GM18861 (cell line): Measurements from ENCODE around the gene PMEPA1.
A peak's percentile ranks its signal among the peaks of the same experiment; 100 is the strongest.

Experiments
- ATAC-seq: cut with Tn5 transposase; IDR thresholded peaks from one replicate; pipeline ENCODE4 v1.9.1; 2021; ENCODE audit not compliant: unreplicated experiment

PMEPA1 gene

GRCh38 chr20:57625978-57626377 is 83.8 kb downstream of the PMEPA1 start:
- no peak for ATAC-seq

- no peak for ATAC-seq
Measured at GRCh38 chr20:57625181-57625958, 84.4 kb downstream of the PMEPA1 start.

- no peak for ATAC-seq
Measured at GRCh38 chr20:57624124-57624523, 85.7 kb downstream of the PMEPA1 start.

- no peak for ATAC-seq
Measured at GRCh38 chr20:57622579-57623381, 87.0 kb downstream of the PMEPA1 start.

GRCh38 chr20:57622201-57622570 is 87.6 kb downstream of the PMEPA1 start:
- ATAC-seq, result no peak

GRCh38 chr20:57621421-57622200 is 88.2 kb downstream of the PMEPA1 start:
- ATAC-seq, result no peak

- no peak for ATAC-seq
Measured at GRCh38 chr20:57620999-57621398, 88.8 kb downstream of the PMEPA1 start.

GRCh38 chr20:57620274-57620990 is 89.4 kb downstream of the PMEPA1 start, which contains the start of gene ZBP1:
ZBP1 (minus strand) TSS chr20:57620426; CDS start chr20:57620295, 131 bp downstream.
- ATAC-seq, result peak; percentile 47

GRCh38 chr20:57619051-57619831 is 90.6 kb downstream of the PMEPA1 start:
- peak; percentile 44 for ATAC-seq

GRCh38 chr20:57618764-57619050 is 91.1 kb downstream of the PMEPA1 start:
- ATAC-seq, result no peak

GRCh38 chr20:57618091-57618763 is 91.6 kb downstream of the PMEPA1 start:
- no peak for ATAC-seq

GRCh38 chr20:57617079-57617795 is 92.6 kb downstream of the PMEPA1 start:
- ATAC-seq, result no peak

- no peak for ATAC-seq
Measured at GRCh38 chr20:57616143-57616951, 93.5 kb downstream of the PMEPA1 start.

- no peak for ATAC-seq
Measured at GRCh38 chr20:57615445-57615811, 94.4 kb downstream of the PMEPA1 start.

GRCh38 chr20:57614490-57615444 is 95.0 kb downstream of the PMEPA1 start:
- ATAC-seq, result no peak

GRCh38 chr20:57613481-57613921 is 96.3 kb downstream of the PMEPA1 start:
- no peak for ATAC-seq

- no peak for ATAC-seq
Measured at GRCh38 chr20:57612916-57613315, 96.9 kb downstream of the PMEPA1 start.
